NOMO-1 treated with DMSO at 0.1 percent for 48 hours (cell line): Measurements from ENCODE around the gene CPA4.
A peak's percentile ranks its signal among the peaks of the same experiment; 100 is the strongest.

Experiments used
- DNase-seq: peaks from one replicate; lab custom pipeline; 2025; ENCODE audit not compliant: unreplicated experiment; lab: John Stamatoyannopoulos, UW

CPA4 gene

DNA sequence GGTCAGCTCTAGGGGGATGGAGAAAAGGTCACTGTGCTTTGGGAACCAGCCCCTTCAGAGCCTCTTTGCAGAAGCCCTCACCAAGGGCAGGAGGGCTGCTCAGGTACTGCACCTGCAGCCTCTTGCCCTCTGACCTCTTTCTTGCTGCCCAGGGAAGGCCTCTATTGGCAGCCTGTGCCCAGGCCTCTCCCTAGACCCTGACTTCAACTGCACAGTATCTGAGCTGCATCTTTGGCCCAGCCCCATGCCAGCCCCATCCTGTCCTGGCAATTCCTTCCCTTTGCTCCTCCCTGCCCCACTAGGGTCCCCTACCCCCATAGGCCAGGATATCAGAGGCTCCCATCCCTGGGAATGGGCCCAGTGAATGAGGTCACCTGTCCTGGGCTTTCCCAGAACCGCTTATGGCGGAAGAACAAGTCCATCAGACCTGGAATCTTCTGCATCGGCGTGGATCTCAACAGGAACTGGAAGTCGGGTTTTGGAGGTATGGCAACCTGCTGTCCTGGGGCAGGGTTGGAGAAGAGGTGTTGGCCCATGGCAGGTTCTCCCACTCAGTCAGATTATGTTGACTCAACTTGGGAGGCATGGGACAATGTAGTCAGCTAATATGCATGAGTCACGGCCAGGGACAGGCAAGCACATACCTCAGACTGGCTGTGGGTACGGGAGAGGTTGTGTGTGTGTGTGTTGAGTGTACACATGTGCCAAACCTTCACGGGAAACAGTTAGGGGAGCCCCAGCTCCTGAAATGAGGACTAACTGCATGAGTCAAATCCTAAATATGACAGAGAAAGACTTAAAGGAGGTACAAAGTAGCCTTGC, 70.3 kb downstream of the CPA4 start:
- DNase-seq = no peak

GRCh38 chr7:130364451-130364850, 71.5 kb downstream of the CPA4 start:
- no peak for DNase-seq

DNA sequence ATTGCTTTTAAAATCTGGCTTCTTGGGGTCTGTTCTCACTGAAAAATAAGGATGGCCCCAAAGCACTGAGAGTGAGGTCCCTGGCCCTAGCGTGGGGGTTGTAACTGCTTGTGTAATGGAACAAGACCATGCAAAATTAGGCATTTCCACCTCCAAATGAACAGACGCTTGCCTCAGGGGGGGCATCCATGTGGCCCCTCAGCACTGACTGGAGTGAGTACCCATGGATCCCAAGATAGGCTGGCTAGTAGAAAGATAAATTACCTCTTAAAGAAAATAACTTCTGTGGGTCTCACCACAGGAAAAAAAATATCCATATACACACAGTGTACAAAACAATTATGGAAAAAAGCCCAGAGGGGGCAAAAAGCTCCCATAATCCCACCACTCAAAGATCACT, 72.1 kb downstream of the CPA4 start:
- no peak for DNase-seq

GRCh38 chr7:130365511-130366441, 72.8 kb downstream of the CPA4 start:
- DNase-seq = no peak

- no peak for DNase-seq
These were observed 73.6 kb downstream of the CPA4 start for GRCh38 chr7:130366564-130366963.

- no peak for DNase-seq
These were observed 74.3 kb downstream of the CPA4 start for GRCh38 chr7:130367088-130367755.

- no peak for DNase-seq
These were observed 75.1 kb downstream of the CPA4 start for GRCh38 chr7:130367836-130368746.

DNA sequence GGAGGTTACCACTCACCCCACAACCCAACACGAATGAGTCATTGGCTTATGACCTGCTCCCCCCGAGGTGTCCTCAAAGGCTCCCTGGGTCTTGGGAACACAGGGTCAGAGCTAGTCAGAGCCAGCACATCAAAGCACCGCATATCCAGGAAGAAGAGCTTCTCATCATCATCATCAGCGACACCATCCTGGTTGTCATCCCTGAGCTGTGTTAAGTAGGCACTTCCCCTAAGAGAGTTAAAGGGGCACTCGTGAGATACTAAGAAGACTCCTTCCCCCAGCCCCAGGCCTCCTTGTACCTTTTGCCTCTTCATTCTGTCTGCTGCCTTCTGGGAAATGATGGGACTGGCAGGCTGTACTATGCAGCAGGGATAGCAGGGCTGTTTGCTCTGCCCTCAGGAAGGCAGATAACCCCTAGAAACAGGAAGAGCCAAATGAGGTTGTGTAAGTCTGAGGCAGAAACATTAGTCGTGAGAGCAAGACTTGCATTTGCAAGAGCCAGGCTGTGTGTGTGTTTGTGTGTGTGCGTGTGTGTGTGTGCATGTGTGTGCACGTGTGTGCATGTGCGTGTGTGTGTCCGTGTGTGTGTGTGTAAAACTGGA, 76.2 kb downstream of the CPA4 start:
- DNase-seq = peak; percentile 51

DNA sequence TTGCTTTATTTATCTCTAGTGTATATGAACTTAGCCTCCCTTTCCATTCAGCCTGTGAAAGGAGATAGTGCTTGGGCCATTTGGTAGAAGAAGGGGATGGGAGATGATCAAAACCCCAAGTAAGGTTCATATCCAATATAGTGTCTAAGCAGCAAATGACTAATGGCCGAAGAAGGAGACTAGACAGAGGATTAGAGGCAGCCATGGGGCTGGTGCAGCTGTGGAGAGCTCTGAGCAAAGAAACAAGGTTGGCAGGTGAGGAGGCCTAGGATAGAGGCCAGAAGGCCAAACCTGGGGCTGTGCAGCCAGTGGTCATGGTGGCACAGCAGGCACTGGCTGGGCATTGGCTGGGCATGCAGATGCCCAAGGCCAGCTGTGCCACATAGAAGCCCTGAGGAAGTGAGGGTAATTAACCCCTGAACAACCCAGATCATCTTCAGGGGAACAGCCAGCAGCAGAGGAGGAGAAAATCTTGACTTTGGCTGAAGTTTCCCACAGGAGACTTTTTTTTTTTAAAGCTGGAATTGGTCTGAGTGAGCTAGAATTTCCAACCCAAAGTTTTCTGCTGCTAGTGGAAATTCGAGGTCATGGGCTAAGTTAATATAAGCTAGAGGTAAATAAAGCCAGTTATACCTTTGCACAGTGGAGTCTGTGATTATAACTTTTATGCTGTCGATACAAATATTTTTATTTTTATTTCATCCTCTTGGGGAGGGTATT, 77.0 kb downstream of the CPA4 start:
- DNase-seq = no peak

GRCh38 chr7:130371046-130371445, 78.1 kb downstream of the CPA4 start:
- no peak for DNase-seq

GRCh38 chr7:130372402-130373165, 79.6 kb downstream of the CPA4 start:
- no peak for DNase-seq
